K562 (cell line): ENCODE measurements around the gene HDHD5. TPM values are rescaled to one million over a fixed set of nuclear protein-coding genes. Genes with fewer than 3 reads are reported as not detected.

Source experiments
- CBFA2T2 ChIP-seq: fragments of 450-650 bp; conservative IDR thresholded peaks from 2 replicates; pipeline ENCODE4 v1.6.1; 2017; ENCODE audit warnings: mild to moderate bottlenecking
- DIDO1 ChIP-seq: fragments of 450-650 bp; IDR thresholded peaks from 2 replicates; pipeline ENCODE4 v1.6.1; 2016; ENCODE audit warnings: low read depth, missing biosample characterization, missing genetic modification characterization
- E2F4 ChIP-seq: sonication (generic); formaldehyde crosslinking; IDR thresholded peaks from 2 replicates; pipeline ENCODE4 v1.8.0; 2022; ENCODE audit warnings: mild to moderate bottlenecking, low read depth, missing genetic modification reagents
- ERF ChIP-seq: fragments of 450-650 bp; formaldehyde crosslinking; IDR thresholded peaks from 2 replicates; pipeline ENCODE4 v1.4.0; 2020; ENCODE audit warnings: mild to moderate bottlenecking, mixed read lengths
- HLTF ChIP-seq: fragments of 450-650 bp; IDR thresholded peaks from 2 replicates; pipeline ENCODE4 v1.6.1; 2016
- HNRNPH1 ChIP-seq: fragments of 200-400 bp; formaldehyde crosslinking; optimal IDR thresholded peaks from 2 replicates; pipeline ENCODE3; 2017; ENCODE audit warnings: low read depth, mild to moderate bottlenecking, low read length, moderate library complexity
- ILF3 ChIP-seq: fragments of 450-650 bp; IDR thresholded peaks from 2 replicates; pipeline ENCODE4 v1.6.1; 2018; ENCODE audit warnings: antibody characterized with exemption, mild to moderate bottlenecking, moderate library complexity, borderline replicate concordance
- MECOM ChIP-seq: fragments of 250-450 bp; sonication (Bioruptor Pico); IDR thresholded peaks from 2 replicates; pipeline ENCODE4 v1.8.0; 2022; ENCODE audit warnings: inconsistent platforms
- MXD1 ChIP-seq: fragments of 250-450 bp; sonication (Bioruptor Pico); IDR thresholded peaks from 2 replicates; pipeline ENCODE4 v1.8.0; 2021; ENCODE audit warnings: borderline replicate concordance, mild to moderate bottlenecking, moderate library complexity; ENCODE audit not compliant: poor library complexity, severe bottlenecking
- NFE2 ChIP-seq: IDR thresholded peaks from 2 replicates; pipeline ENCODE4 v1.6.1; 2014; ENCODE audit warnings: antibody characterized with exemption, low read depth
- PHF20 ChIP-seq: fragments of 450-650 bp; IDR thresholded peaks from 2 replicates; pipeline ENCODE4 v1.6.1; 2018; ENCODE audit not compliant: partially characterized antibody
- POLR2A ChIP-seq: fragments of 450-650 bp; conservative IDR thresholded peaks from 2 replicates; pipeline ENCODE4 v1.6.1; 2016
- RAD51 ChIP-seq: fragments of 450-650 bp; IDR thresholded peaks from 2 replicates; pipeline ENCODE4 v1.7.1; 2016; ENCODE audit warnings: low read depth, mild to moderate bottlenecking, borderline replicate concordance
- RUNX1 ChIP-seq: sonication (generic); IDR thresholded peaks from 2 replicates; pipeline ENCODE4 v1.6.1; 2016; ENCODE audit warnings: antibody characterized with exemption, low read depth
- ZBTB9 ChIP-seq: fragments of 450-650 bp; formaldehyde crosslinking; IDR thresholded peaks from 2 replicates; pipeline ENCODE4 v1.4.0; 2020; ENCODE audit warnings: mild to moderate bottlenecking, moderate library complexity
- ZFX ChIP-seq: sonication (generic); formaldehyde crosslinking; IDR thresholded peaks from 2 replicates; pipeline ENCODE4 v1.8.0; 2022; ENCODE audit warnings: mild to moderate bottlenecking, missing genetic modification reagents, moderate library complexity
- ZMIZ1 ChIP-seq, 2 experiments: fragments of 150-350 bp in 1 of 2; IDR thresholded peaks; 2 replicates each; pipeline ENCODE4 v1.6.1; 2012 to 2016; ENCODE audit warnings: low read depth in 2 of 2, low read length in 2 of 2, mild to moderate bottlenecking in 1 of 2, moderate library complexity in 1 of 2
- ZNF324 ChIP-seq: fragments of 250-450 bp; sonication (Bioruptor Pico); IDR thresholded peaks from 2 replicates; pipeline ENCODE4 v1.4.0; 2020; ENCODE audit warnings: mild to moderate bottlenecking
- ZNF398 ChIP-seq: fragments of 250-450 bp; sonication (Bioruptor Pico); IDR thresholded peaks from 2 replicates; pipeline ENCODE4 v1.8.0; 2021; ENCODE audit warnings: moderate library complexity, mild to moderate bottlenecking, inconsistent platforms
- polyA plus RNA-seq, 8 experiments: library from polyadenylated mRNA; depleted of rRNA in 4 of 8; stranded (reverse) in 5 of 8; unstranded in 3 of 8; fragments of >200 nt; fragmentation: Nextera tagmentation in 2 of 8; fragmentation: Illumina TruSeq in 1 of 8; extraction: Ambion mirVana in 2 of 8; extraction: Trizol in 1 of 8; gene quantifications; 2 replicates each; pipeline versions ENCODE4 v1.2.1 to v1.2.3, GENCODE V29; 2011 to 2014; ENCODE audit warnings: inconsistent platforms in 1 of 8, missing spikeins in 1 of 8
- total RNA-seq, 7 experiments: library from RNA; depleted of rRNA in 6 of 7; stranded (reverse); fragments of >200 nt in 6 of 7; fragmentation: Illumina TruSeq in 2 of 7; extraction: Trizol in 2 of 7; gene quantifications; 2 replicates each; pipeline versions ENCODE4 v1.2.1 to v1.2.3, GENCODE V29; 2011 to 2021; ENCODE audit warnings: low replicate concordance in 1 of 7

HDHD5 gene
- total and polyA plus RNA-seq, 9 of the 15 experiments (the other 6 are each of a cell fraction or from before 2014, with no cell fraction given), result 1.6 to 36.6 (median 24.2) TPM

GRCh38 chr22:17171153-17172028 lies 12.3 kb upstream of the HDHD5 start (continued):
- TF ChIP-seq ZMIZ1 (IDR thresholded peaks at IDR 0.05; ENCODE audit: low read depth in 2 of 2, low read length in 2 of 2) (no peak), HLTF (no peak), E2F4 (CRISPR knock-in tag) (no peak), HNRNPH1 (no peak), PHF20 (peak; percentile 73), RAD51 (no peak), MXD1 (no peak), ZBTB9 (CRISPR knock-in tag) (peak; percentile 7; the same call in 1 of the 2 replicates), ZNF324 (CRISPR knock-in tag) (no peak), CBFA2T2 (no peak), RUNX1 (peak; percentile 16; the same call in 1 of the 2 replicates), MECOM (CRISPR knock-in tag) (no peak), DIDO1 (tag) (0 out of 2 replicates have a peak, but pooled peaks have one; percentile 42), ILF3 (peak; percentile 94; the same call in 1 of the 2 replicates), POLR2A (peak; percentile 65), ZNF398 (CRISPR knock-in tag) (no peak), NFE2 (no peak), ERF (CRISPR knock-in tag) (no peak; the same call in none of the 2 replicates), ZFX (CRISPR knock-in tag) (peak; percentile 64)
